HG03280 (cell line): ENCODE data around the gene MICU2.
"Not testable (repeated sequence)": the region's sequence is repeated elsewhere in the genome, so short reads cannot be mapped to it uniquely, and the experiment has no call there.

Experiments
- ATAC-seq: cut with Tn5 transposase; IDR thresholded peaks from one replicate; pipeline ENCODE4 v1.9.1; 2021; ENCODE audit warnings: mild to moderate bottlenecking, moderate library complexity; ENCODE audit not compliant: unreplicated experiment

MICU2 gene

GRCh38 chr13:21594715-21595545, 9.0 kb downstream of the MICU2 start:
- ATAC-seq = peak; percentile 49

DNA sequence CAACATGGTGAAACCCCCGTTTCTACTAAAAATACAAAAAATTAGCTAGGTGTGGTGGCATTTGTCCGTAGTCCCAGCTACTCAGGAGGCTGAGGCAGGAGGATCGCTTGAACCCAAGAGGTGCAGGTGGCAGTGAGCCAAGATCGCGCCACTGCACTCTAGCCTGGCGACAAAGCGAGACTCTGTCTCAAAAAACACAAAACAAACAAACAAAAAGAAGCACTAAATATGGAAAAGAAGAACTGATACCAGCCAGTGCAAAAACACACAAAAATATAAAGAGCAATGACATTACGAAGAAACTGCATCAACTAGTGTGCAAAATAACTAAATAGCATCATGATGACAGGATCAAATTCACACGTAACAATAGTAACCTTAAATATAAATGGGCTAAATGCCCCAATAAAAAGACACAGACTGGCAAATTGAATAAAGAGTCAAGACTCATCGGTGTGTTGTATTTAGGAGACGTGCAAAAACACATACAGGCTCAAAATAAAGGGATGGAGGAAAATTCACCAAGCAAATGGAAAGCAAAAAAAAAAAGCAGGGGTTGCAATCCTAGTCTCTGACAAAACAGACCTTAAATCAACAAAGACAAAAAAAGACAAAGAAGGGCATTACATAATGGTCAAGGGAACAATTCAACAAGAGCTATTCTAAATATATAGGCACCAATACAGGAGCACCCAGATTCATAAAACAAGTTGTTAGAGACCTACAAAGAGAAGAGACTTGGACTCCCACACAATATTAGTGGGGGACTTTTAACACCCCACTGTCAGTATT, 13.1 kb downstream of the MICU2 start:
- ATAC-seq = not testable (repeated sequence)

GRCh38 chr13:21590231-21590630, 13.7 kb downstream of the MICU2 start:
- ATAC-seq = no peak

- not testable (repeated sequence) for ATAC-seq
Measured at GRCh38 chr13:21589510-21589909, 14.5 kb downstream of the MICU2 start.

DNA sequence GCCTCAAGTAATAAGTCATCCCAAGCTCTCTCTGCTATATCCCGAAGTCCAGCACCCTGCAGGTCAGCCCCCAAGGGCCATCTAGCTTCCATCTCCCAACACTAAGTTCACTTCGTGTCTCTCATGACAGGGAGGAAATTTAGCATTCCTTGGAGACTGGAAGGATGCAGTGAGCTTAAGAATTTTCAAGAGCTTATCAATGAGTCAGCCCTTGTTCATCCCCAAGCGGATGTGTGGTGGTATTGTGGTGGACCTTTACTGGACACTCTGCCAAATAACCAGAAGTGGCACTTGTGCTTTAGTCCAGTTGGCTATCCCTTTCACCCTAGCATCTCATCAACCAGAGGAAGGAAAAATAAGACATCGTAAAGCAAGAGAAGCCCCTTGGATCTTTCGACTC, 15.6 kb downstream of the MICU2 start:
- not testable (repeated sequence) for ATAC-seq

GRCh38 chr13:21584973-21585592, 18.9 kb downstream of the MICU2 start:
- no peak for ATAC-seq

- no peak for ATAC-seq
Measured at GRCh38 chr13:21583478-21583877, 20.5 kb downstream of the MICU2 start.

- ATAC-seq = no peak
Measured at GRCh38 chr13:21580736-21581135, 23.2 kb downstream of the MICU2 start.

DNA sequence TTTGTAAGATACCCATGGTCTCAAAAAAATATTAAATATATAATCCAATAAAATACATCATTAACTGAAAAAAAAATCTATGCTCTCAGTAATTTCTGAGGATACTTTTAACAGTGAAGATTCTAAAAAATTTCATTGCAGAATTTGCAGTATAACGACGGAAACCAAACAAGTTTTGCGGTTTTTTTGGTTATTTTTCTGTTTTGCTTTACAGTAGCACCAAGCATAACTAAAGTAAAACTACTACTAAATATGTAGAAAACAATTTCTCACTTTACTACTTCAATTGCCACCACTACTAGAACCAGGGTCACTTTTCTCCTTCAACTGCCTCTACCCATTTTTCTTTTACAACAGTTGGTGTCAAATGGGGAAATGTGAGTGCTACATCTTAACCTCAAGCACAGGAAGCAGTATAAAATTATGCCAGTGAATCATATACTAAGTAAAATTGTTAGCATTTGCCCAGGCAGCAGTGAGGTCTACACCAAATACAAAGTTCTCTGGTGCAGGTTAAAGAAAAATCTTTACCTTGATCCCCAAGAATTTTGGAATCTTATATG, 24.1 kb downstream of the MICU2 start:
- ATAC-seq = peak; percentile 58

- no peak for ATAC-seq
Measured at GRCh38 chr13:21578748-21579147, 25.2 kb downstream of the MICU2 start.

DNA sequence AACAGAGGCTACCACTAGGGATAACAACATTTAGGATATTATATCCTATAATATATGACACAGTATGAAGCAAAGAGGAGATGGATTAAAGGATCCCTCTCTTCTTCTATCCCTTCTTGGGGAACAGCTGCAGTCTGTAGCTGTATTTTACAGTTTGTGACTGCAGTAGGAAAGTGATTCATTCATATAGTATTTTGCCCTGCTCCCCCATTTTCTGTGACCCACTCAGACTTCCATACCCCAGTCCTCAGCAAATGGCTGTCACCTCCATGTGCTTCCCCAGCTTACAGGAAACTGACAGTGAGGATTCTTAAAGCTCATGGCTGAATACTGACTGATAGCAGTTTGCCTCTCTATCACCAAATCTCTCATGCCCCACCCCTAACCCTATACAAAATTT, 27.5 kb downstream of the MICU2 start:
- ATAC-seq = no peak

GRCh38 chr13:21573920-21574712, 29.9 kb downstream of the MICU2 start:
- no peak for ATAC-seq

DNA sequence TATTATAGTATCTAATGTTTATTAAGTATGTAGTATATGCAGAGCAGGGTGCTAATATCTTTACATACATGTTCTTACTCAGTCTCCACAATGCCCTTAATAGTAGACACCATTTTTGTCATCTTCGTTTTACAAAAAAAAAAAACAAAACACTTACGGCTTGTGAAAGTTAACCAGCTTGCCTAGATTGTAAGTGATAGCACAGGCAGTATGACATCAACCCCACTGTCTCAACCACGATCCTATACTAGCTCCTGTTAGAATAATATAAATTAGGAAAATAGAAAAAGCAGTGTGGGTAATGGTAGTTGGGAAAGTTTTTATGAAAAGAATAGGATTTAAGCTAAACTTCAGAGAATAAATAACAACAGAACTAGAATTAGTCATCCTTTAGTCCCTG, 34.3 kb downstream of the MICU2 start:
- no peak for ATAC-seq

- ATAC-seq = no peak
Measured at GRCh38 chr13:21568854-21569253, 35.1 kb downstream of the MICU2 start.

- no peak for ATAC-seq
Measured at GRCh38 chr13:21567714-21568113, 36.3 kb downstream of the MICU2 start.

DNA sequence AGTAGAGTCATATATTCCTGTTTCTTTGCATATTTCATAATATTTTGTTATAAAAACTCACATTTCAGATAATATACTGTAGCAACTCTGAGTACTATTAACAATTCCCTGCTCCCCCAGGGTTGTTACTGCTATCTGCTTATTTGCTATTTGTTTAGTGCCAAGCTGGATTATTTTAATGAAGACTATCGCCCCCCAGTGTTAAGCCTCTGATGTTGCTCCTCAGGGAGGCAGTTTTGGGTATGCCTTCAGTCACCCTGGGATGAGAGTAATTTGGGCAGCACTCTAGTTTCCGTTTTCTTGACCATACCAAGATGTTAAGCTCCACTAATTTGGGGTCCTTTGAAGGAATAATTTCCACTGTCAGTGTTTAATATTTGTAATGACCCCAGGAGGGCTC, 46.0 kb downstream of the MICU2 start:
- ATAC-seq = no peak

DNA sequence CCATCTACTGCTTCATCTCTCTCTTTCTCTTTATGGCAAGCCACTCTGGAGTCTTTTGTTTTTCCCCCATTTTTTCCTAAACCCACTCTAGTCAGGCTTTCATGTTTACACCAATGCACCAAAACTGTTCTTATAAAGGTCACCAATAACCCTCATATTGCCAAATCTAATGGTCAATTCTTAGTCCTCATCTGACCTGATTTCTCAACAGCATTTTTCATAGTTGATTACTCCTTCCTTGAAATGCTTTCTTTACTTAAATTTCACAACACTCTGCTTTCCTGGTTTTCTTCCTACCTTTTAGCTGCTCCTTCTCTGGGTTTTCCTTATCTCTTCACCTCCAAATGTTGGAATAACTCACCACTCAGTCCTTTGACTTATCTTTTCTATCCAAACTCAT, 47.9 kb downstream of the MICU2 start:
- ATAC-seq = no peak

- ATAC-seq = not testable (repeated sequence)
Measured at GRCh38 chr13:21553261-21553660, 50.7 kb downstream of the MICU2 start.

DNA sequence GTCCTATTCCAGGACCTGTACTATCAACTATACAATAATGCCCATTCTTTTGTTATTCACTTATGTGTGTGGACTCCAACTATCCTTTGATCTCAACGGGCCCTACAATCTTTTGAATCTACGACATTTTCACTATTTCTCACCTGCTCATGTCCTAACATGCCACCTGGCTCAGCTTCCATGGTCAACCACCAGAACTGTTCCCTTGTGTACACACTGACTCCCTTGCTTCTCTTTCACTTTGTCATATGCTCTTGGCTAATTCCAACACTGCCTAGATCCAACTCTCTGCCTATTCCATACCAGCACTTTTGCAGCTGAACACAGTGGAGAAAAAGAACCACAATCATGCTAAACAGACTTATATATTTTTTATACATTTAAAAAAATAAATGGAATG, 53.1 kb downstream of the MICU2 start:
- ATAC-seq = no peak

DNA sequence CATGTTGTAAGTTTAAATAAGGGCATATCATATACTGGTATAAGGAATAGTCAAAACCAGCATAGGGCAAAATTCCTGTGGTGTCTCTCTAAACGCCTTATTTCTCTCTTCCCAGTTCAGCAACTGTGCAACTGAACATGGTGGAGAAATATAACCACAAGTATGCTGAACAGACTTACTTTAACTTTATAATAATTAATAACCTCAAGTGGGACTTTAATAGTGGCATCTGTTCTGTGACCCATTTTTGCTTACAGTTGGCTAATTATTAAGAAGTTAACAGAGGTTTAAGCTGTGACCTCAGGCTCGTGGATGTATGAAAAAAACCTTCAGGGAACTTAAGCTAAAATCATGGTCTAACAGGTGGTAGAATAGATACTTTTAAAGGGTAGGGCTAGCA, 54.3 kb downstream of the MICU2 start:
- ATAC-seq = no peak

DNA sequence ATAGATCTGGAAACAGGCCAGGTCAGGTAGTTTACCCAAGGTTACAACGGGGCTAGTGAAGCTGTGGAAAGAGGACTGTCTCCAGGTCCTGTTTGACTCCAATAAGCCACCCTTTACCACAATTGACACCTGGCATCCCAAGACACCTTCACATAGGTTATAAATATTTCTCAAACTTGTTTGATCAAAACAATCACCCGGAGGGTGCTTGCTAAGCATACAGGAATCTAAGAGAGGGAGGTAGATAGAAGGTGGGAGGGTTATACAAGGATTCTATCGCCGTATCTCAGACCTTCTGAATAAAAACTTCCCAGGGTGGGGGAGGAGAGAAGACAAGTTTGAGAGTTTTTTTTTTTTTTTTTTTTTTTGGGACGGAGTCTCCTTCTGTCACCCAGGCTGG, 55.4 kb downstream of the MICU2 start:
- no peak for ATAC-seq
